Stimulated activated CD4-positive, alpha-beta T cell treated with anti-CD3 and anti-CD28 coated beads, Interleukin-1b, Interleukin-23, amount 100 ng/mL, for 4 hours (primary cell): ENCODE measurements around the gene PTCD1.

Source experiments
- DNase-seq, 2 donors: peaks; one replicate each; pipeline ENCODE4 v3.0.0-alpha.2; 2020; ENCODE audit warnings: low read depth in 2 of 2

The PTCD1 gene

DNA sequence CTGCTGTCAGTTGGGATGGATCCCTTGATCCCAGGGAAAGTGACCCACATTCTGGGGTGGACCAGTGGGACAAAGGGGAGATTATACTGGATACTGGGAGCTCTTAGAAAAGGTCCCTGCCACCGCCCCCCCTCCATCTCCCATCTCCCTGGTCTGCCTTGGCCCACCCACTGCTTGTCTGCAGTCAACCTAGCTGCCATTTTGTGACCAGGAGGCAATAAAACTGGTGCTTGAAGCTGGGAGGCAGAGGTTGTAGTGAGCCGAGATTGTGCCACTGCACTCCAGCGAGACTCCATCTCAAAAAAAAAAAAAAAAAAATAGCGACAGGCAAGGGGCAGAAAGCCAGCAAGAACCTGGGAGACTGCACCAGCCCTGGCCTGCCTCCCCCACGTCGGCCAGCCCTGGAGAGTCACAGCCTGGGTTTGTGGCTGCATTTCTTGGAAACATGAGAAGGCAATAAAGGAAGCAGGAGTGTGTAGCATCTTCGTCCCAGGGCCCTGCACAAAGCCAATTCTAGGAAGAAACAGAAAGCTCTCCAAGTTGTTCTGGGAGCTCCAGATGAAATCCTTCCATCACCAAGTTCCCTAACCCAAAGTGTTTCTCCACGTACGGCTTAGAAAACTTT is 68.7 kb downstream of the PTCD1 start:
- DNase-seq = no peak

DNA sequence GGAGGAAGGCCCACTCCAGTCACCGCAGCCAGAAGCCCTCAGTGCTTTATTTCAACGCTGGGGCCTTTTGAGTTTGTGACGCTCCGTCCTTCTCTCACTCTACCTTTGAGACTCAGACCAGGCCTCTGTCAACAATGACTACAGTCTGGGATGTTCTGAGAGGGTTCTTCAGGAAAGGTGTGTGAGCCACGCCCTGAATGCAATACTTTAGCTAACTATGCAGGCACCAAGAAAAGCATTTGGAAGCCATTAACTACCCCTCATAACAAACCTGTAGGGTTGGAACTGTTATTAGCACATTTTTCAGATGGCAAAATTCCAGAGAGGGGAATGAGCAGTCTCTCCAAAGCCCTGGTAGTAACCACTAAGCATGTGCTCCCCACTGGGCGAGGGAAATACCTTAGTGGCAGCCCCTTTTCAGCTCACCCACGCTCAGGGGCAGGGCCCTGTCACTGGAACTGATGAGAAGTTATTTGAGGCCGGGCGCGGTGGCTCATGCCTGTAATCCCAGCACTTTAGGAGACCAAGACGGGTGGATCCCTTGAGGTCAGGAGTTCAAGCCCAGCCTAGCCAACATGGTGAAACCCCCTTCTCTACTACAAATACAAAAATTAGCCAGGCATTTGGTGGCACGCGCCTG is 69.7 kb downstream of the PTCD1 start:
- no peak for DNase-seq
